Measurements from ENCODE around the gene VSIR. TPM values are rescaled to one million over a fixed set of nuclear protein-coding genes. Genes with fewer than 3 reads are reported as not detected.
A peak's percentile ranks its signal among the peaks of the same experiment; 100 is the strongest.

The VSIR gene
- total and polyA plus RNA-seq, 2 donors from 2014 or later: 32.1 to 66.6 TPM

GRCh38 chr10:71700731-71701368 is 72.5 kb downstream of the VSIR start:
- H3K4me3 ChIP-seq (ENCODE audit: low read length in 3 of 3): no peak overlapping the region
- no peak overlapping the region for H3K9ac ChIP-seq (ENCODE audit: low read length in 3 of 3)
- FAIRE-seq (no peak), DNase-seq (peak in 4 of 5 donors; percentile 48 to 61 (median 54))
- TF ChIP-seq CTCF (IDR thresholded peaks at IDR 0.05; ENCODE audit: borderline replicate concordance, extremely low read depth, insufficient read depth): no peak
- H3K4me1 ChIP-seq (ENCODE audit: control insufficient read depth in 2 of 3, insufficient read depth in 2 of 3, low read depth in 1 of 3, low read length in 3 of 3): peaks cover 0 to 4% (median 3%) of the 10 kb centered on the region in 3 donors
- no peaks in the 10 kb centered on the region for H3K27me3 ChIP-seq (ENCODE audit: control insufficient read depth, insufficient read depth, low read length)
- H3K9me3 ChIP-seq (ENCODE audit: control insufficient read depth in 2 of 3, insufficient read depth in 1 of 3, low read length in 3 of 3): no peaks in the 10 kb centered on the region
- intact Hi-C loops (cut with DNase I): no loop called here
- no peak overlapping the region for H3K27ac ChIP-seq (ENCODE audit: low read depth in 2 of 2, low read length in 2 of 2)
- H3K36me3 ChIP-seq (ENCODE audit: control insufficient read depth in 2 of 3, insufficient read depth in 3 of 3, low read length in 3 of 3): no peaks in the 10 kb centered on the region

GRCh38 chr10:71698737-71699136 is 74.6 kb downstream of the VSIR start:
- no peak for FAIRE-seq
- no peak overlapping the region for H3K9ac ChIP-seq (ENCODE audit: low read length in 3 of 3)

GRCh38 chr10:71697938-71698709 is 75.2 kb downstream of the VSIR start:
- no peak for FAIRE-seq
- H3K9ac ChIP-seq (ENCODE audit: low read length in 3 of 3): no peak overlapping the region
- no peak for TF ChIP-seq CTCF (IDR thresholded peaks at IDR 0.05; ENCODE audit: borderline replicate concordance, extremely low read depth, insufficient read depth)
- intact Hi-C loops (cut with DNase I): no loop called here
- H3K4me3 ChIP-seq (ENCODE audit: low read length in 3 of 3): no peak overlapping the region
- H3K27ac ChIP-seq (ENCODE audit: low read depth in 2 of 2, low read length in 2 of 2): no peak overlapping the region
- no peaks in the 10 kb centered on the region for H3K27me3 ChIP-seq (ENCODE audit: control insufficient read depth, insufficient read depth, low read length)
- no peaks in the 10 kb centered on the region for H3K36me3 ChIP-seq (ENCODE audit: control insufficient read depth in 2 of 3, insufficient read depth in 3 of 3, low read length in 3 of 3)
- no peaks in the 10 kb centered on the region for H3K9me3 ChIP-seq (ENCODE audit: control insufficient read depth in 2 of 3, insufficient read depth in 1 of 3, low read length in 3 of 3)
- H3K4me1 ChIP-seq (ENCODE audit: control insufficient read depth in 2 of 3, insufficient read depth in 2 of 3, low read depth in 1 of 3, low read length in 3 of 3): peaks cover 0 to 14% (median 4%) of the 10 kb centered on the region in 3 donors
- no peak for DNase-seq

More at GRCh38 chr10:71698737-71699136, 74.6 kb downstream of the VSIR start:
- no peak overlapping the region for H3K27ac ChIP-seq (ENCODE audit: low read depth in 2 of 2, low read length in 2 of 2)
- H3K27me3 ChIP-seq (ENCODE audit: control insufficient read depth, insufficient read depth, low read length): no peaks in the 10 kb centered on the region
- no peak overlapping the region for H3K4me3 ChIP-seq (ENCODE audit: low read length in 3 of 3)
- TF ChIP-seq CTCF (IDR thresholded peaks at IDR 0.05; ENCODE audit: borderline replicate concordance, extremely low read depth, insufficient read depth): no peak
- no peaks in the 10 kb centered on the region for H3K36me3 ChIP-seq (ENCODE audit: control insufficient read depth in 2 of 3, insufficient read depth in 3 of 3, low read length in 3 of 3)
- no peaks in the 10 kb centered on the region for H3K9me3 ChIP-seq (ENCODE audit: control insufficient read depth in 2 of 3, insufficient read depth in 1 of 3, low read length in 3 of 3)
- peaks cover 0 to 11% (median 4%) of the 10 kb centered on the region in 3 donors for H3K4me1 ChIP-seq (ENCODE audit: control insufficient read depth in 2 of 3, insufficient read depth in 2 of 3, low read depth in 1 of 3, low read length in 3 of 3)
- DNase-seq: no peak
- intact Hi-C loops (cut with DNase I): no loop called here

Small RNAs within 50 kb of the gene (microRNA-seq; reads per million reads assigned to microRNA genes)
- not detected for gene MIR7152

Other genes with a start within 250 kb of the VSIR start
- 0.35 TPM for gene C10orf105, start 53.7 kb downstream of the VSIR start, total RNA-seq
- gene C10orf105, start 53.7 kb downstream of the VSIR start, polyA plus RNA-seq (ENCODE audit: insufficient read depth, low read depth, low replicate concordance): not detected
- gene PSAP, start 77.7 kb upstream of the VSIR start, total RNA-seq: 1,249 TPM
- gene PSAP, start 77.7 kb upstream of the VSIR start, polyA plus RNA-seq (ENCODE audit: insufficient read depth, low read depth, low replicate concordance): 1,082 TPM
- 31.5 TPM for gene CHST3, start 190.9 kb upstream of the VSIR start, total RNA-seq
- gene CHST3, start 190.9 kb upstream of the VSIR start, polyA plus RNA-seq (ENCODE audit: insufficient read depth, low read depth, low replicate concordance): 9.1 TPM

All from kidney (tissue), 14 donors.